Mammary epithelial cell (primary cell): Measurements from ENCODE around the gene CALHM3.

Source experiments
- EZH2 ChIP-seq: IDR thresholded peaks from 2 replicates; pipeline ENCODE4 v1.6.1; 2012; ENCODE audit warnings: low read length, inconsistent platforms, borderline replicate concordance
- TF ChIP-seq, protein P1 (sequence below), 2 donors: IDR thresholded peaks in 1 of 2; conservative IDR thresholded peaks in 1 of 2; 2 replicates each; pipeline ENCODE4 v1.5.1; 2011 to 2012; ENCODE audit warnings: inconsistent platforms in 2 of 2, low read length in 2 of 2, mild to moderate bottlenecking in 2 of 2, control low read depth in 1 of 2, low read depth in 1 of 2; ENCODE audit not compliant: insufficient read depth in 1 of 2; ENCODE audit errors: extremely low read depth in 1 of 2

DNA sequence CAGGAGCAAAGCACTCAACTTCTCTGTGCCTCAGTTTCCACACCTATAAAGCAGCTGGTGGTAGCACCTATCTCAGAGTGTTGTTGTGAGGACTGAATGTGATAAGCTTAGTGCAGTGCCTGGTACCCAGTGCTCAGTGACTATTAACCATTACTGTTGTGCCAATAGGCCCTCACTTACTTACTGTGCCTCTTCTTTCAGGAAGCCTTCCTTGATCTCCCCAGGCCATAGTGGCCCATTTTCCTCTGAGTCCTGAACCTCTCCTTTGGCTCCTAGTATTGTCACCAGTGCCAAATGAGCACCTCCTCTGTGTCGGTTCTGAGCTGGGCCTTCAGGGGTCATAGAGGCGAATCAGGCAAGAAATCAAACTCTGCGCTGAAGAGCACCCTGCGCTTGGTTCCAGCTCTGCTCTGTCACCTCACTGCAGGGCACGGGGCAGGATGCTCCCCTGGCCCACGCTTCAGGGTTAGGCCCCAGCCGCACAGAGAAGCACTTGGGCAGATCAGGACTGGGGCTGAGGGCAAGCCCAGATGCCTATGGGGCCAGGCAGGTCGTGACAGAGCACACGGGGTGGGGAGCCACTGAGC, 22.9 kb downstream of the CALHM3 start:
- TF ChIP-seq, protein P1, sequence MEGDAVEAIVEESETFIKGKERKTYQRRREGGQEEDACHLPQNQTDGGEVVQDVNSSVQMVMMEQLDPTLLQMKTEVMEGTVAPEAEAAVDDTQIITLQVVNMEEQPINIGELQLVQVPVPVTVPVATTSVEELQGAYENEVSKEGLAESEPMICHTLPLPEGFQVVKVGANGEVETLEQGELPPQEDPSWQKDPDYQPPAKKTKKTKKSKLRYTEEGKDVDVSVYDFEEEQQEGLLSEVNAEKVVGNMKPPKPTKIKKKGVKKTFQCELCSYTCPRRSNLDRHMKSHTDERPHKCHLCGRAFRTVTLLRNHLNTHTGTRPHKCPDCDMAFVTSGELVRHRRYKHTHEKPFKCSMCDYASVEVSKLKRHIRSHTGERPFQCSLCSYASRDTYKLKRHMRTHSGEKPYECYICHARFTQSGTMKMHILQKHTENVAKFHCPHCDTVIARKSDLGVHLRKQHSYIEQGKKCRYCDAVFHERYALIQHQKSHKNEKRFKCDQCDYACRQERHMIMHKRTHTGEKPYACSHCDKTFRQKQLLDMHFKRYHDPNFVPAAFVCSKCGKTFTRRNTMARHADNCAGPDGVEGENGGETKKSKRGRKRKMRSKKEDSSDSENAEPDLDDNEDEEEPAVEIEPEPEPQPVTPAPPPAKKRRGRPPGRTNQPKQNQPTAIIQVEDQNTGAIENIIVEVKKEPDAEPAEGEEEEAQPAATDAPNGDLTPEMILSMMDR (conservative IDR thresholded peaks at IDR 0.05 in 1 of 2, IDR thresholded peaks at IDR 0.05 in 1 of 2; ENCODE audit: extremely low read depth in 1 of 2, insufficient read depth in 1 of 2, low read depth in 1 of 2, low read length in 2 of 2): no peak
- TF ChIP-seq EZH2: no peak
